RWPE1 (cell line): ENCODE data around the gene MGAT1.

Source experiments
- CTCF ChIA-PET: fragments of 350-600 bp; sonication (Branson Sonifier 250); formaldehyde crosslinking; extraction: SDS; loops from one replicate; lab custom pipeline; 2021; lab: Yijun Ruan, JAX
- POLR2A ChIA-PET: fragments of 400-600 bp; formaldehyde crosslinking; extraction: SDS; loops from one replicate; lab custom pipeline; 2020; ENCODE audit warnings: antibody characterized with exemption; ENCODE audit not compliant: low non-redundant PET; lab: Yijun Ruan, JAX
- DNase-seq: peaks from one replicate; pipeline ENCODE4 v3.0.0; 2012; ENCODE audit warnings: low spot score
- H3K27ac ChIP-seq: fragments of 450-650 bp; 2 replicates; pipeline ENCODE4 v1.5.1; 2017
- CTCF ChIP-seq: fragments of 450-650 bp; conservative IDR thresholded peaks from 2 replicates; pipeline ENCODE4 v1.5.1; 2017; ENCODE audit warnings: low read depth, mild to moderate bottlenecking

Gene MGAT1

GRCh38 chr5:180844858-180845257 is 42.3 kb upstream of the MGAT1 start:
- ChIA-PET POLR2A (no interaction called here), CTCF (no interaction called here)
- no peak overlapping the region for H3K27ac ChIP-seq
- TF ChIP-seq CTCF: no peak
- no peak for DNase-seq

DNA sequence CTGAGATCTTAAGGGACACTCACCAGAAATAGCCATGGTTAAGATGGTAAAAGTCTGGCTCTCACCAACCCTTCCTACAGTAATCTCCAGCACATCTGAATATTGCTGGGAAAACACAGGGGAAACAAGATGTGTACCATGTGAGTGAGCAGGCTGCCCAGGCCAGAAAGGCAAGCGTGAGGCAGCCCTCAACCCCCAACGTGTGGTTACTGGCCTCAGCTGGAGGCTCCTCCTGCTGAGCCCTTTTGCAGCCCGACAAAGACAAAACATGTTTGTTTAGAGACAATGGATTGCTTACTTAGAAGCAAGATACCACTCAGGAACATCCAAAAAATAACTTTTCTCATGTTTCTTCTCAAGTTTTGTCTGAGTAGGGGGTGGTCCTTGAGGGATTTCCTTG is 41.8 kb upstream of the MGAT1 start:
- ChIA-PET CTCF (no interaction called here), POLR2A (no interaction called here)
- TF ChIP-seq CTCF: no peak
- no peak for DNase-seq
- no peak overlapping the region for H3K27ac ChIP-seq

DNA sequence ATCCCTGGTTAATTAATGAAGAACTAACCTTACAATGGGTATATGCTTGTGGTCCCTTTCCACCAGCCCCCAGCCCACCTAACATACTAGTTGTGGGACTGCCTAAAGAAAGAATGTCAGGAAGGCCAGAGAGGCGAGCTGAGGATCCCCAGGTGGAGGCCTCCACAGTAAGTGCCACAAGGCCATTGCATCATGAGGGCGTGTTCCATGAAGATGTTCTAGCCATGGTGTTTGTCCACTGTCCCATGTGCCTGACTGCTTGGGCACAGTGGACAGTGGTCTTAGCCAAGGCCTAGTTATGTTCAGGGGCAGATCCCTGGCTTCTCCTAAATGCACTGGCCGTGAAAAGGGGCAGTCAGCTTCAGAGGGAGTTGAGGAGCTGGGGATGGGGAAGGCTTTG is 37.3 kb upstream of the MGAT1 start:
- DNase-seq: no peak
- H3K27ac ChIP-seq: no peak overlapping the region
- TF ChIP-seq CTCF: no peak
- ChIA-PET POLR2A (no interaction called here), CTCF (interaction anchor here (0.6 kb wide), 2 partner anchors 25 to 442 kb away, joined by 3 read pairs; no protein-coding TSS in a partner anchor)

GRCh38 chr5:180839227-180839626 is 36.6 kb upstream of the MGAT1 start:
- DNase-seq: no peak
- ChIA-PET POLR2A (no interaction called here), CTCF (interaction anchor here (0.6 kb wide), 1 partner anchor 36 kb away, joined by 4 read pairs; no protein-coding TSS in a partner anchor)
- no peak for TF ChIP-seq CTCF
- H3K27ac ChIP-seq: no peak overlapping the region

DNA sequence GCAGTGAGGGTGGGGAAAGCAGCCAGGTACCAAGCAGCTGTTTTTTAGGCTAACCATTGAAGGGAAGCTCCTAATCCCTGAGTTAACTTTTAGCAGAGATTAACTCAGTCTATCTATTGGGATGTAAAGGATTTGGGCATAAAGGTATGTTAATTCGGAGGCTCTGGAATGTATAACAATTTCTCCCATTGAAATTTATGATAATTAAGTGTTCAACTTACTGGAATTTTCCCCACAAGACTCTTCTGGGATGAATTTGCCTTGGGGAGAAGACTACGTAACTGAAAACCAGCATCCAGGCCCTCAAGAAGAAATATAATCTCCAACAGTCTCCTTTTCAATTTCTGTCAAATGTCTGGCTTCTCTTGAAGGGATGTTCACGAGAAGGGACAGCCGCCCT is 34.9 kb upstream of the MGAT1 start:
- ChIA-PET POLR2A (no interaction called here), CTCF (interaction anchor here (0.5 to 1.0 kb wide), 2 partner anchors 54 to 330 kb away, joined by 3 read pairs; no protein-coding TSS in a partner anchor)
- no peak for TF ChIP-seq CTCF
- DNase-seq: no peak
- no peak overlapping the region for H3K27ac ChIP-seq

- CTCF ChIA-PET: interaction anchor here (0.6 kb wide), 2 partner anchors 290 to 1232 kb away, joined by 3 read pairs; no protein-coding TSS in a partner anchor
- no peak for DNase-seq
- H3K27ac ChIP-seq: 0 out of 2 replicates have a peak overlapping the region, but pooled peaks have one; percentile 17
- POLR2A ChIA-PET: no interaction called here
- TF ChIP-seq CTCF: no peak
Measured at GRCh38 chr5:180832638-180833068, 30.0 kb upstream of the MGAT1 start.
